ENCODE results near the gene OLA1. TPM values are rescaled to one million over a fixed set of nuclear protein-coding genes. Genes with fewer than 3 reads are reported as not detected.

Gene OLA1
- total and polyA plus RNA-seq, 2 of the 4 experiments (the other 2 are of a cell fraction) = 54.7 to 71.2 TPM

- ChIA-PET POLR2A (ENCODE audit: unreplicated experiment) (no interaction called here), CTCF (no interaction called here)
- Histone ChIP-seq H3K4ac (ENCODE audit: low read depth, low read length) (no peak overlapping the region), H3K9me1 (ENCODE audit: insufficient read depth, low read length) (0 out of 2 replicates have a peak, but pooled peaks cover 2% of the 10 kb centered on the region), H3K18ac (ENCODE audit: low read depth, low read length) (no peak overlapping the region), H2BK20ac (ENCODE audit: low read depth, low read length) (no peak overlapping the region), H3K4me3 (ENCODE audit: insufficient read depth, low read depth, low read length) (no peak overlapping the region), H2AK5ac (ENCODE audit: low read depth, low read length) (no peak overlapping the region), H2BK15ac (ENCODE audit: low read depth, low read length) (no peak overlapping the region), H4K5ac (ENCODE audit: low read depth, low read length) (no peak overlapping the region), H4K91ac (ENCODE audit: insufficient read depth, low read depth, low read length) (no peak overlapping the region), H3K4me1 (ENCODE audit: control insufficient read depth, insufficient read depth, low read length) (no peaks in the 10 kb centered on the region), H3K56ac (ENCODE audit: extremely low read depth, insufficient read depth, low read length) (no peak overlapping the region), H3K27me3 (ENCODE audit: control insufficient read depth, insufficient read depth, low read length) (no peaks in the 10 kb centered on the region), H4K20me1 (ENCODE audit: insufficient read depth, low read length) (no peaks in the 10 kb centered on the region), H3K36me3 (ENCODE audit: control insufficient read depth, insufficient read depth, low read length) (no peaks in the 10 kb centered on the region), H2AK9ac (replicated peaks; ENCODE audit: low read depth, low read length, poor library complexity) (no peak overlapping the region), H4K8ac (ENCODE audit: low read depth in 2 of 2, low read length in 2 of 2) (no peak overlapping the region), H3K9me3 (ENCODE audit: control insufficient read depth, insufficient read depth, low read length) (no peaks in the 10 kb centered on the region), H3K4me2 (ENCODE audit: low read depth, low read length) (no peak overlapping the region), H3K14ac (replicated peaks; ENCODE audit: low read depth, low read length) (no peak overlapping the region), H2BK5ac (ENCODE audit: low read depth, low read length, poor library complexity, severe bottlenecking) (no peak overlapping the region), H3K79me1 (ENCODE audit: low read depth in 1 of 2, low read length in 2 of 2) (0 out of 4 replicates have a peak, but pooled peaks cover 2 to 4% of the 10 kb centered on the region in 2 experiments), H2BK120ac (ENCODE audit: low read depth, low read length) (no peak overlapping the region), H3K23ac (ENCODE audit: low read depth, low read length) (no peak overlapping the region), H3K27ac (ENCODE audit: insufficient read depth, low read length) (no peak overlapping the region), H3K9ac (ENCODE audit: low read depth, low read length) (no peak overlapping the region), H2AFZ (replicated peaks; ENCODE audit: low read length, poor library complexity) (no peak overlapping the region)
- no TSS peak for BruUV-seq (replicated peaks)
- in situ Hi-C loops (cut with MboI; ENCODE audit: low sequenced_read_pairs) (no loop called here), dilution Hi-C loops (cut with HindIII; ENCODE audit: low sequenced_read_pairs, unreplicated experiment) (no loop called here), intact Hi-C loops (cut with micrococcal nuclease) (no loop called here)
- ATAC-seq (ENCODE audit: low read depth) (no peak), DNase-seq (no peak)
- WGBS, 2 experiments (ENCODE audit: extremely low coverage in 2 of 2, insufficient read length in 1 of 2) = no CpG with 5 or more reads among the region's 1 CpG
- no peak for TF ChIP-seq MAFK (IDR thresholded peaks at IDR 0.05; ENCODE audit: low read depth, low read length)
- TF ChIP-seq RAD21 (IDR thresholded peaks at IDR 0.05; ENCODE audit: low read length) = no peak
- TF ChIP-seq MAZ (IDR thresholded peaks at IDR 0.05; ENCODE audit: borderline replicate concordance, low read depth, low read length) = no peak
- TF ChIP-seq CHD1 (IDR thresholded peaks at IDR 0.05; ENCODE audit: low read depth, low read length) = no peak
- no peak for TF ChIP-seq SMC3 (IDR thresholded peaks at IDR 0.05; ENCODE audit: low read depth, low read length)
- TF ChIP-seq FOS (IDR thresholded peaks at IDR 0.05; ENCODE audit: low read depth, low read length) = no peak
- no peak for TF ChIP-seq CEBPB (IDR thresholded peaks at IDR 0.05; ENCODE audit: low read depth, low read length)
- TF ChIP-seq CTCF (conservative IDR thresholded peaks at IDR 0.05; ENCODE audit: low read depth, low read length) = no peak
- no peak for TF ChIP-seq NFE2L2 (IDR thresholded peaks at IDR 0.05; ENCODE audit: low read depth, low read length)
- no peak for TF ChIP-seq ELK1 (IDR thresholded peaks at IDR 0.05; ENCODE audit: borderline replicate concordance, low read depth, low read length)
- no peak for TF ChIP-seq POLR2A (IDR thresholded peaks at IDR 0.05; ENCODE audit: low read depth, low read length)
- TF ChIP-seq BHLHE40 (IDR thresholded peaks at IDR 0.05; ENCODE audit: low read depth, low read length) = no peak
- no peak for TF ChIP-seq RFX5 (IDR thresholded peaks at IDR 0.05; ENCODE audit: low read depth, low read length)
- no peak for TF ChIP-seq MXI1 (IDR thresholded peaks at IDR 0.05; ENCODE audit: borderline replicate concordance, low read depth, low read length)
- TF ChIP-seq RCOR1 (IDR thresholded peaks at IDR 0.05; ENCODE audit: insufficient replicate concordance, low read length) = no peak
Observed at GRCh38 chr2:174108579-174108978, 139.8 kb downstream of the OLA1 start.

Measured in IMR-90 (cell line).